GM23248 (cell line): ENCODE measurements around the gene C8G. TPM values are rescaled to one million over a fixed set of nuclear protein-coding genes. Genes with fewer than 3 reads are reported as not detected.

Experiments
- DNase-seq: peaks from one replicate; pipeline ENCODE4 v3.0.0-alpha.2; 2015
- H2AFZ ChIP-seq: fragments of 200-600 bp; sonication (generic); 2 replicates; pipeline ENCODE4 v1.6.1; 2016; ENCODE audit warnings: antibody characterized with exemption
- H3F3A ChIP-seq: fragments of 200-600 bp; sonication (generic); 2 replicates; pipeline ENCODE4 v1.6.1; 2016; ENCODE audit warnings: mild to moderate bottlenecking, antibody characterized with exemption, mixed run types; ENCODE audit not compliant: insufficient read depth
- H3K27ac ChIP-seq: fragments of 200-600 bp; sonication (generic); 2 replicates; pipeline ENCODE4 v1.5.1; 2016; ENCODE audit warnings: mild to moderate bottlenecking
- H3K27me3 ChIP-seq: fragments of 200-600 bp; sonication (generic); replicated peaks from 2 replicates; pipeline ENCODE4 v1.6.1; 2016; ENCODE audit warnings: mild to moderate bottlenecking; ENCODE audit not compliant: insufficient read depth
- H3K36me3 ChIP-seq: fragments of 200-600 bp; sonication (generic); 2 replicates; pipeline ENCODE4 v1.6.1; 2016; ENCODE audit warnings: low read depth, mild to moderate bottlenecking
- H3K4me1 ChIP-seq: fragments of 200-600 bp; sonication (generic); 2 replicates; pipeline ENCODE4 v1.6.1; 2016; ENCODE audit warnings: mild to moderate bottlenecking; ENCODE audit not compliant: insufficient read depth
- H3K4me2 ChIP-seq: fragments of 200-600 bp; sonication (generic); one replicate; pipeline ENCODE4 v1.6.1; 2016; ENCODE audit warnings: mild to moderate bottlenecking; ENCODE audit not compliant: unreplicated experiment
- H3K4me3 ChIP-seq: fragments of 200-600 bp; sonication (generic); 2 replicates; pipeline ENCODE4 v1.5.1; 2016; ENCODE audit warnings: mild to moderate bottlenecking
- H3K79me2 ChIP-seq: fragments of 200-600 bp; sonication (generic); 2 replicates; pipeline ENCODE4 v1.6.1; 2016; ENCODE audit warnings: mild to moderate bottlenecking; ENCODE audit not compliant: insufficient read depth
- H3K9ac ChIP-seq: fragments of 200-600 bp; sonication (generic); 2 replicates; pipeline ENCODE4 v1.6.1; 2016; ENCODE audit warnings: mild to moderate bottlenecking
- H3K9me2 ChIP-seq: fragments of 200-600 bp; sonication (generic); 2 replicates; pipeline ENCODE4 v1.6.1; 2016; ENCODE audit warnings: mixed run types, mild to moderate bottlenecking, moderate library complexity; ENCODE audit not compliant: insufficient read depth
- H3K9me3 ChIP-seq: fragments of 200-600 bp; sonication (generic); one replicate; pipeline ENCODE4 v1.6.1; 2017; ENCODE audit warnings: low read depth
- H4K20me1 ChIP-seq: fragments of 200-600 bp; sonication (generic); 2 replicates; pipeline ENCODE4 v1.6.0; 2016; ENCODE audit not compliant: insufficient read depth
- EZH2 ChIP-seq: fragments of 200-600 bp; sonication (generic); IDR thresholded peaks from 2 replicates; pipeline ENCODE4 v1.6.1; 2018; ENCODE audit warnings: antibody characterized with exemption, mild to moderate bottlenecking; ENCODE audit not compliant: insufficient read depth, poor library complexity, severe bottlenecking
- EZH2phosphoT487 ChIP-seq: fragments of 200-600 bp; sonication (generic); IDR thresholded peaks from 2 replicates; pipeline ENCODE4 v1.6.1; 2018; ENCODE audit warnings: antibody characterized with exemption, moderate library complexity, mild to moderate bottlenecking, low read depth; ENCODE audit not compliant: insufficient read depth
- WGBS, 2 experiments: methylation state at CpG; one replicate each; pipeline ENCODE4 v1.1.6; 2015 to 2017; ENCODE audit warnings: low lambda C conversion rate in 2 of 2, low coverage in 1 of 2; ENCODE audit errors: missing lambda C conversion rate in 2 of 2; 5-methylcytosine and 5-hydroxymethylcytosine counted together
- in situ Hi-C: fragments of 300-500 bp; cut with MboI; formaldehyde crosslinking; loops from 2 replicates; pipeline ENCODE4 v1.15.0; 2020
- polyA plus RNA-seq: library from polyadenylated mRNA; unstranded; fragments of >200 nt; fragmentation: Nextera tagmentation; extraction: Ambion mirVana; gene quantifications from 2 replicates; pipeline ENCODE4 v1.2.1, GENCODE V29; 2016
- total RNA-seq: library from RNA; depleted of rRNA; stranded (reverse); fragments of >200 nt; shearing (Covaris generic); gene quantifications from 2 replicates; pipeline ENCODE4 v1.2.3, GENCODE V29; 2014

Gene C8G
- total and polyA plus RNA-seq, 2 experiments from 2014 or later, result 0.49 TPM; not detected in 1

DNA sequence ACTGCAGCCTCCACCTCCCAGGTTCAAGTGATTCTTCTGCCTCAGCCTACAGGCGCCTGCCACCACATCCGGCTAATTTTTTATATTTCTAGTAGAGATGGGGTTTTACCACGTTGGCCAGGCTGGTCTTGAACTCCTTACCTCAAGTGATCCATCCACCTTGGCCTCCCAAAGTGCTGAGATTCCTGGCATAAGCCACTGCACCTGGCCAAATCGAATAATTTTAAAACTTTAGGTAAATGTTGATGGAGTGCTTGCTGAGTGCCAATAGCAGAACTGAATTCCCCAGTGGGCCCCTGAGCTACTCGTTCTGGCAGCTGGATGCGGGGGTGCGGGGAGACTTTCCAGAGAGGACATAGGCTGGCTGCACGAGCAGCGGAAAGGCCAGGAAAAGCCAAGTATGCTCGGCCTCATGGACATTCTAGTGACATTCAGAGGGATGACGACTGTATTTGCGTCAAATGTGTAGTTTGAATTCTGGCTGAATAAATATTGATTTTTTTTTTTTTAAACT, 41.9 kb upstream of the C8G start:
- in situ Hi-C loops, result no loop called here
- 90 to 95% methylated on average over 11 to 12 of the region's 12 CpGs for WGBS, 2 experiments
- no peak overlapping the region for H3K9ac ChIP-seq
- peak overlapping the region; percentile 67; the same call in 1 of the 2 replicates for H3K27ac ChIP-seq
- TF ChIP-seq EZH2, result no peak
- TF ChIP-seq EZH2phosphoT487, result no peak
- no peaks in the 10 kb centered on the region for H4K20me1 ChIP-seq
- H3K27me3 ChIP-seq, result no peaks in the 10 kb centered on the region
- no peak overlapping the region for H3K4me3 ChIP-seq
- H3K79me2 ChIP-seq, result peaks cover 24% of the 10 kb centered on the region
- H3F3A ChIP-seq, result peaks cover 11% of the 10 kb centered on the region
- H2AFZ ChIP-seq, result no peak overlapping the region
- peaks cover 19% of the 10 kb centered on the region for H3K4me1 ChIP-seq
- H3K36me3 ChIP-seq, result peaks cover 3% of the 10 kb centered on the region; the same call in 1 of the 2 replicates
- H3K4me2 ChIP-seq, result no peak overlapping the region
- H3K9me3 ChIP-seq, result no peaks in the 10 kb centered on the region
- DNase-seq, result no peak
- H3K9me2 ChIP-seq, result no peaks in the 10 kb centered on the region

DNA sequence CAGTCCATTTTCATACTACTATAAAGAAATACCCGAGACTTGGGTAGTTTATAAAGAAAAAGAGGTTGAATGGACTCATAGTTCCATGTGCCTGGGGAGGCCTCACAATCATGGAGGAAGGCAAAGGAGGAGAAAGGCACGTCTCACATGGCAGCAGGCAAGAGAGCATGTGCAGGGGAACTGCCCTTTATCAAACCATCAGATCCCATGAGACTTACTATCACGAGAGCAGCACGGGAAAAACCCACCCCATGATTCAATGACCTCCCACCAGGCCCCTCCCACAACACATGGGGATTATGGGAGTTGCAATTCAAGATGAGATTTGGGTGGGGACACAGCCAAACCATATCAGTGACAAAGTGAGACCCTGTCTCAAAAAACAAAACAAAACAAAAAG, 38.8 kb upstream of the C8G start:
- Histone ChIP-seq H3K79me2 (peaks cover 24% of the 10 kb centered on the region), H3K4me1 (peaks cover 15% of the 10 kb centered on the region), H3K27me3 (no peaks in the 10 kb centered on the region), H3K36me3 (no peaks in the 10 kb centered on the region), H3K27ac (no peak overlapping the region), H3K4me2 (no peak overlapping the region), H4K20me1 (no peaks in the 10 kb centered on the region), H3K4me3 (no peak overlapping the region), H3F3A (peaks cover 3% of the 10 kb centered on the region), H3K9me2 (no peaks in the 10 kb centered on the region), H3K9ac (no peak overlapping the region), H3K9me3 (no peaks in the 10 kb centered on the region), H2AFZ (no peak overlapping the region)
- no peak for DNase-seq
- no peak for TF ChIP-seq EZH2phosphoT487
- TF ChIP-seq EZH2, result no peak
- WGBS, 2 experiments, result 83 to 88% methylated on average over 4 of the region's 4 CpGs
- in situ Hi-C loops, result no loop called here

GRCh38 chr9:136907011-136907914, 37.8 kb upstream of the C8G start:
- no peak for TF ChIP-seq EZH2
- TF ChIP-seq EZH2phosphoT487, result no peak
- Histone ChIP-seq H3K27me3 (no peaks in the 10 kb centered on the region), H3K9me3 (no peaks in the 10 kb centered on the region), H3K4me3 (no peak overlapping the region), H3K9me2 (no peaks in the 10 kb centered on the region), H3K27ac (no peak overlapping the region), H3K36me3 (no peaks in the 10 kb centered on the region), H2AFZ (no peak overlapping the region), H3K4me1 (peaks cover 5% of the 10 kb centered on the region), H3K4me2 (no peak overlapping the region), H3F3A (no peaks in the 10 kb centered on the region), H4K20me1 (no peaks in the 10 kb centered on the region), H3K9ac (no peak overlapping the region), H3K79me2 (peaks cover 24% of the 10 kb centered on the region)
- no peak for DNase-seq
- 90 to 91% methylated on average over 29 of the region's 29 CpGs for WGBS, 2 experiments
- in situ Hi-C loops, result no loop called here

GRCh38 chr9:136910197-136910900, 34.7 kb upstream of the C8G start:
- no peaks in the 10 kb centered on the region for H3K9me2 ChIP-seq
- DNase-seq, result no peak
- H3K79me2 ChIP-seq, result no peaks in the 10 kb centered on the region
- H4K20me1 ChIP-seq, result no peaks in the 10 kb centered on the region
- in situ Hi-C loops, result no loop called here
- H3K4me1 ChIP-seq, result no peaks in the 10 kb centered on the region
- H3F3A ChIP-seq, result no peaks in the 10 kb centered on the region
- H3K4me3 ChIP-seq, result no peak overlapping the region
- TF ChIP-seq EZH2, result no peak
- no peak for TF ChIP-seq EZH2phosphoT487
- WGBS, 2 experiments, result 95 to 96% methylated on average over 12 of the region's 12 CpGs
- H3K36me3 ChIP-seq, result no peaks in the 10 kb centered on the region
- H3K9me3 ChIP-seq, result no peaks in the 10 kb centered on the region
- no peak overlapping the region for H3K9ac ChIP-seq
- H3K4me2 ChIP-seq, result no peak overlapping the region
- H3K27ac ChIP-seq, result no peak overlapping the region
- H2AFZ ChIP-seq, result no peak overlapping the region
- H3K27me3 ChIP-seq, result no peaks in the 10 kb centered on the region
